Upper lobe of right lung (tissue), 1 donor: ENCODE measurements around the gene RFX7. TPM values are rescaled to one million over a fixed set of nuclear protein-coding genes. Genes with fewer than 3 reads are reported as not detected.

Experiments used
- ATAC-seq: fragments of 200-7000 bp; cut with Tn5 transposase; one replicate; pipeline ENCODE4 v1.9.1; 2020; ENCODE audit warnings: mild to moderate bottlenecking, moderate library complexity
- DNase-seq: peaks from one replicate; pipeline ENCODE4 v3.0.0-alpha.2; 2020
- H3K27ac ChIP-seq: fragments of 200-600 bp; one replicate; pipeline ENCODE4 v1.8.0; 2022
- H3K27me3 ChIP-seq: fragments of 200-600 bp; one replicate; pipeline ENCODE4 v1.8.0; 2022; ENCODE audit warnings: mild to moderate bottlenecking
- H3K36me3 ChIP-seq: fragments of 200-600 bp; one replicate; pipeline ENCODE4 v1.8.0; 2022
- H3K4me1 ChIP-seq: fragments of 200-600 bp; one replicate; pipeline ENCODE4 v1.8.0; 2022
- H3K4me3 ChIP-seq: fragments of 200-600 bp; one replicate; pipeline ENCODE4 v1.8.0; 2022; ENCODE audit warnings: mild to moderate bottlenecking
- H3K9me3 ChIP-seq: fragments of 200-600 bp; one replicate; pipeline ENCODE4 v1.8.0; 2022
- CTCF ChIP-seq: fragments of 200-600 bp; IDR thresholded peaks from one replicate; pipeline ENCODE4 v1.8.0; 2022; ENCODE audit warnings: antibody characterized with exemption
- intact Hi-C: fragments of 100-400 bp; cut with DNase I; formaldehyde crosslinking; loops from one replicate; pipeline ENCODE4 v1.11.0; 2022
- total RNA-seq: library from RNA; stranded (reverse); fragmentation: NEBNext Ultra II Directional; extraction: Animal tissue kit (Norgen Biotek cat#: 25700); gene quantifications from one replicate; pipeline ENCODE4 v1.2.1, GENCODE V29; 2021
- donor health status: DM: no; HTN: yes; CAD: no; lungs with severe emphysema.

RFX7 gene
- total RNA-seq, 1 donor from 2014 or later: 15.7 TPM

DNA sequence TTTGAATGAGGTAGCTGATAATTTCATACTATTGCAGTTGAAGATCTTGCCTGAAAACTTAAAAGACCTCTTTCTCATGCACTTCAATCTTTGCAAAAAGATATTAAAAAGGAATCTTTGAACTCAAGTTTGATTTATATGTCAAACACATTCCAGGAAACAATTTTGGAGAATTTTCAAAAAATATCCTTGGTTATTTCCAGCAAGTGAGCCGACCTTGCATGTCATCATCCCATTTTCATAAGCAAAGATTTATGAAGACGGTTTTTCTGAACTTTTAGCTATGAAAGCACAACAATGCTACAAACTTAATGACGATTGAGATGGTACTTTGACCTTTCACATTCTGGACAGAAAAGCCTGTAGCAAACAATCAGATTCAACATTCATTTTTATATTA lies 95.6 kb downstream of the RFX7 start:
- Histone ChIP-seq H3K4me3 (no peak overlapping the region), H3K4me1 (peaks cover 6% of the 10 kb centered on the region), H3K27me3 (no peaks in the 10 kb centered on the region), H3K9me3 (no peaks in the 10 kb centered on the region), H3K27ac (no peak overlapping the region), H3K36me3 (no peaks in the 10 kb centered on the region)
- DNase-seq: no peak
- TF ChIP-seq CTCF: no peak
- no peak for ATAC-seq
- intact Hi-C loops: no loop called here

DNA sequence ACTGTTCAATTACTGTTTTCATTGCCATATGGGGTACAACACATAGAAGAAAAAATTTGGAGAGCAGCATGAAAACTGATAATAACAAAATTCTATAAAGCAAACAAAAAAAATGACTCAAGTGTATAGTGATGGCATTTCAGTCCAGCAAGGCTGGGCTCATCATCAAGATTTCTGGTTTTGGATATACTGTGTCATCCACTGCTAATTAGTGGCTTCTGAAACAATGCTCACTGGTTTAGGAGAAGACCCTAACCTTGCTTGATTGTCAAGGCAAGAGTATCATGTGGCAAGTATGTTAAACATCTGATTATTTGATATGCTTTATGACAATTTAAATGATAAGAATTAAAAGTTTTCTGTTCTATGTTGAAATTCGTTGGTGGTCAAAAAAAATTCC lies 96.9 kb downstream of the RFX7 start:
- no peak overlapping the region for H3K27ac ChIP-seq
- H3K9me3 ChIP-seq: no peaks in the 10 kb centered on the region
- intact Hi-C loops: no loop called here
- peaks cover 6% of the 10 kb centered on the region for H3K4me1 ChIP-seq
- no peak overlapping the region for H3K4me3 ChIP-seq
- H3K27me3 ChIP-seq: no peaks in the 10 kb centered on the region
- no peak for DNase-seq
- ATAC-seq: no peak
- no peaks in the 10 kb centered on the region for H3K36me3 ChIP-seq
- no peak for TF ChIP-seq CTCF

DNA sequence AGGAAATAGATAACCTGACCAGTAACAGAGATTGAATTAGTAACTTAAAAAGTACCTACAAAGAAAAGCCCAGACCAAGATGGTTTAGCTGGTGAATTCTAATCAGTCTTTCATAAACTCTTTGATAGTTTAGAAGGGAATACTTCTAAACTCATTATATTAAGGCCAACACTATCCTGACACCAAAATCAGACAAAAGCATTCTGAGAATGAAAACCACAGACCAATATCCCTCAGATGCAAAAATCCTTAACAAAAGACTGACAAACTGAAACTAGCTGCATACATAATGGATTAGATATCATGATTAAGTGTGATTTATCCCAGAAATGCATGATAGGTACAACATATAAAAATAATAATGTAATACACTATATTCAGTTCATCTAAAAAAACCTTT lies 115.6 kb downstream of the RFX7 start:
- Histone ChIP-seq H3K27me3 (no peaks in the 10 kb centered on the region), H3K27ac (no peak overlapping the region), H3K4me3 (no peak overlapping the region), H3K4me1 (no peaks in the 10 kb centered on the region), H3K36me3 (no peaks in the 10 kb centered on the region), H3K9me3 (peaks cover 15% of the 10 kb centered on the region)
- DNase-seq (no peak), ATAC-seq (no peak)
- intact Hi-C loops: no loop called here
- no peak for TF ChIP-seq CTCF

- no peak for ATAC-seq
Observed at GRCh38 chr15:56126409-56126808, 117.3 kb downstream of the RFX7 start.

GRCh38 chr15:56124391-56124790 lies 119.3 kb downstream of the RFX7 start:
- Histone ChIP-seq H3K9me3 (peaks cover 23% of the 10 kb centered on the region), H3K4me3 (no peak overlapping the region), H3K27me3 (no peaks in the 10 kb centered on the region), H3K36me3 (no peaks in the 10 kb centered on the region), H3K4me1 (no peaks in the 10 kb centered on the region), H3K27ac (no peak overlapping the region)
- no peak for ATAC-seq
- intact Hi-C loops: no loop called here
- DNase-seq: no peak
- no peak for TF ChIP-seq CTCF

More at GRCh38 chr15:56126409-56126808, 117.3 kb downstream of the RFX7 start:
- Histone ChIP-seq H3K4me1 (no peaks in the 10 kb centered on the region), H3K9me3 (peaks cover 15% of the 10 kb centered on the region), H3K27ac (no peak overlapping the region), H3K4me3 (no peak overlapping the region), H3K27me3 (no peaks in the 10 kb centered on the region), H3K36me3 (no peaks in the 10 kb centered on the region)
- no peak for TF ChIP-seq CTCF
- DNase-seq: no peak
- intact Hi-C loops: no loop called here

DNA sequence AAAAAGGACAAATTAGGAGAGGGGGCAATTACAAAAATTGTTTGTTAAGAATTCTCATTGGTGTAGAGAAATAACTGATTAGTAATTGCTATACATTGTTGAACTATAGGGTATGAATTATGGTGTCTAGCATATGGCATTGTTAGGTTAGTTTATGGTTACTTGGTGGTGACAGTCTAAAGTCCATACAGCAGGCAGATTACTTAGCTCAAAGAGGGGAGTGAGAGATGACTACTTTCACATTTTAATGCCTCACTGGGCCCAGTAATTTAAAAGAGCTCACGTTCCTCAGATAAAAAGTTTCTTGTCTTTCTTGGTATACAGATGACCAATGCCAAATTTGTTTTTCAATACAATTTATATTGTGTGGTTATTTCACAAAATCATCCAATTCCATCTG lies 137.8 kb downstream of the RFX7 start:
- no peak for TF ChIP-seq CTCF
- ATAC-seq (no peak), DNase-seq (no peak)
- Histone ChIP-seq H3K36me3 (peaks cover 4% of the 10 kb centered on the region), H3K9me3 (no peaks in the 10 kb centered on the region), H3K4me3 (no peak overlapping the region), H3K27me3 (no peaks in the 10 kb centered on the region), H3K27ac (no peak overlapping the region), H3K4me1 (no peaks in the 10 kb centered on the region)
- intact Hi-C loops: no loop called here
